Suprapubic skin (tissue), 4 donors: ENCODE results near the gene TRIL.

Source experiments
- EP300 ChIP-seq: sonication (generic); formaldehyde crosslinking; IDR thresholded peaks from one replicate; pipeline ENCODE4 v1.6.1; 2017; ENCODE audit warnings: antibody characterized with exemption
- POLR2A ChIP-seq, 2 donors: fragments of 450-650 bp; IDR thresholded peaks; one replicate each; pipeline ENCODE4 v1.6.1; 2017; ENCODE audit warnings: antibody characterized with exemption in 2 of 2, mild to moderate bottlenecking in 2 of 2, moderate library complexity in 2 of 2
- POLR2AphosphoS5 ChIP-seq, 3 donors: sonication (generic); formaldehyde crosslinking; IDR thresholded peaks; one replicate each; pipeline ENCODE4 v1.6.1; 2017; ENCODE audit warnings: antibody characterized with exemption in 3 of 3
- TF ChIP-seq, protein P1 (sequence below), 2 donors: fragments of 200-600 bp in 1 of 2; fragments of 450-650 bp in 1 of 2; sonication (generic) in 1 of 2; IDR thresholded peaks; one replicate each; pipeline ENCODE4 v1.5.1; 2016 to 2019; ENCODE audit warnings: antibody characterized with exemption in 2 of 2, mild to moderate bottlenecking in 1 of 2, moderate library complexity in 1 of 2

DNA sequence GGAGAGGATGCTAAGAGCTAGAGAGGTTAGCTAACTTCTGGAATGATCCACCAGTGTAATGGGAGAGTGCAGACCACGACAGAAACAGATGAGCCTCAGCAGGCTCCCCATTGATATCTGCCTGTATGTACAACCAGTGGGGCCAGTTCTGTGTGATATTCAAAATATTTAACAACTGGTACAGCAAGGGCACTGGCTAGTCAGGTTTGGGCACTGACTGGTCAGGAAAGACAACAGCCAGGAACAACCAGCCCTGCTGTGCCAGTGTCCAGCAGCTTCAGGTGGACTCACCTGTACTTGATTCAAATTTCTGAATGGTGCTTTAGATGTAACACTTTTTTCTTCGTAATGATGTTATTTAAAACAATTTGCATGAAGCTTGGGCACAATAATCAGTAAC, 5.9 kb upstream of the TRIL start:
- TF ChIP-seq POLR2A (IDR thresholded peaks at IDR 0.05) (no peak), EP300 (no peak), POLR2AphosphoS5 (IDR thresholded peaks at IDR 0.05) (no peak)
- TF ChIP-seq, protein P1, sequence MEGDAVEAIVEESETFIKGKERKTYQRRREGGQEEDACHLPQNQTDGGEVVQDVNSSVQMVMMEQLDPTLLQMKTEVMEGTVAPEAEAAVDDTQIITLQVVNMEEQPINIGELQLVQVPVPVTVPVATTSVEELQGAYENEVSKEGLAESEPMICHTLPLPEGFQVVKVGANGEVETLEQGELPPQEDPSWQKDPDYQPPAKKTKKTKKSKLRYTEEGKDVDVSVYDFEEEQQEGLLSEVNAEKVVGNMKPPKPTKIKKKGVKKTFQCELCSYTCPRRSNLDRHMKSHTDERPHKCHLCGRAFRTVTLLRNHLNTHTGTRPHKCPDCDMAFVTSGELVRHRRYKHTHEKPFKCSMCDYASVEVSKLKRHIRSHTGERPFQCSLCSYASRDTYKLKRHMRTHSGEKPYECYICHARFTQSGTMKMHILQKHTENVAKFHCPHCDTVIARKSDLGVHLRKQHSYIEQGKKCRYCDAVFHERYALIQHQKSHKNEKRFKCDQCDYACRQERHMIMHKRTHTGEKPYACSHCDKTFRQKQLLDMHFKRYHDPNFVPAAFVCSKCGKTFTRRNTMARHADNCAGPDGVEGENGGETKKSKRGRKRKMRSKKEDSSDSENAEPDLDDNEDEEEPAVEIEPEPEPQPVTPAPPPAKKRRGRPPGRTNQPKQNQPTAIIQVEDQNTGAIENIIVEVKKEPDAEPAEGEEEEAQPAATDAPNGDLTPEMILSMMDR (IDR thresholded peaks at IDR 0.05): no peak
